Neural crest cell (in vitro differentiated cells): ENCODE results near the gene ARF1. TPM values are rescaled to one million over a fixed set of nuclear protein-coding genes. Genes with fewer than 3 reads are reported as not detected.

Experiments used
- DNase-seq: peaks from one replicate; pipeline ENCODE4 v3.0.0; 2021; ENCODE audit warnings: low read depth, mixed read lengths, low spot score
- H3K27ac Mint-ChIP-seq: one replicate; pipeline ENCODE4 v1.8.0; 2021; ENCODE audit warnings: mild to moderate bottlenecking, mixed read lengths; ENCODE audit not compliant: unreplicated experiment
- H3K27me3 Mint-ChIP-seq: 2 replicates; pipeline ENCODE4 v1.8.0; 2021; ENCODE audit warnings: low read depth, mild to moderate bottlenecking, mixed read lengths
- H3K36me3 Mint-ChIP-seq: 2 replicates; pipeline ENCODE4 v1.8.0; 2021; ENCODE audit warnings: low read depth, mild to moderate bottlenecking, mixed read lengths
- H3K4me1 Mint-ChIP-seq: 2 replicates; pipeline ENCODE4 v1.8.0; 2021; ENCODE audit warnings: mixed read lengths
- H3K4me3 Mint-ChIP-seq: one replicate; pipeline ENCODE4 v1.8.0; 2021; ENCODE audit warnings: mild to moderate bottlenecking, mixed read lengths
- H3K9me3 Mint-ChIP-seq: 2 replicates; pipeline ENCODE4 v1.8.0; 2021; ENCODE audit warnings: mixed read lengths
- total RNA-seq: library from RNA; stranded (reverse); gene quantifications from 2 replicates; pipeline ENCODE4 v1.2.1, GENCODE V29; 2021
- TF ChIP-seq, protein P1 (sequence below): fragments of 200-600 bp; sonication (generic); conservative IDR thresholded peaks from 2 replicates; pipeline ENCODE4 v1.5.0; 2021; ENCODE audit warnings: antibody characterized with exemption, mild to moderate bottlenecking

The ARF1 gene
- total RNA-seq, 1 donor from 2014 or later = 237 TPM

DNA sequence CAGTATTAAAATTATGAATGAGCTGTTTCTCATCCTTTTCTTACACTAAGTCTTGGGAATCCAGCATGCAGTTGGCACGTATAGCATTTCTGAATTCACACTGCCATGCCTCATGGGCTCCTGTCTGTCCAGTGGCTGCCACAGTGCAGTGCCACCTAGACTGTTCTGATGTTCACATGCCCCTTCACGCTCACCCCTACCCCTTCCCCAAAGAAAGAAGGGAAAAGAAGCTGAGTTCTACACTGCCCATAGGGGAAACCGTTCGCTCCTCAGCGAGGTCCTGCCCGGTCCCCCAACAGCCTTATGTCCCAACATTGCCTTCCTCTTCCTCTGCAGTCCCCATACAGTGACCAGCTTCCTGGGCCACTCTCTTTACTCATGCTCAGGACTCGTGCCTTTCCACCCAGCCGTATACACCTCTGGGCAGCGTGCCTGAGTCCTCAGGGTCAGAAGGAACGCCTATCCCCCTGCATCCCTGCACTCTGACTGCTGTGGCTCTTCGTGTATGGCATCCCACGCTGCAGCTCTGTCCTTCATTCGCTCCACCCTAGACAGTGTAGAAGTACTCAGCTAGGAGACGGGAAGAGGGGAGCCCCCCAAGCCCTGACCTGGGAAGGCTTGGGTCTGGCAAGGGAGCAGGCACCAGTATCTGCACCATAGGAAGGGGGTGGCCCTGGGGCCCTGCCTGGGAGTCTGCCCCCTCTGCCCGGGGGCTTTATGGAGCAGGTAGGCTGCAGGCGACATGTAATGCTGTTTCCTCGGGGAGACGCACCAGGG, 24.1 kb upstream of the ARF1 start:
- no peaks in the 10 kb centered on the region for H3K9me3 Mint-ChIP-seq
- no peak overlapping the region for H3K27ac Mint-ChIP-seq
- H3K4me1 Mint-ChIP-seq = peaks cover 4% of the 10 kb centered on the region
- H3K36me3 Mint-ChIP-seq = no peaks in the 10 kb centered on the region
- no peak overlapping the region for H3K4me3 Mint-ChIP-seq
- TF ChIP-seq, protein P1, sequence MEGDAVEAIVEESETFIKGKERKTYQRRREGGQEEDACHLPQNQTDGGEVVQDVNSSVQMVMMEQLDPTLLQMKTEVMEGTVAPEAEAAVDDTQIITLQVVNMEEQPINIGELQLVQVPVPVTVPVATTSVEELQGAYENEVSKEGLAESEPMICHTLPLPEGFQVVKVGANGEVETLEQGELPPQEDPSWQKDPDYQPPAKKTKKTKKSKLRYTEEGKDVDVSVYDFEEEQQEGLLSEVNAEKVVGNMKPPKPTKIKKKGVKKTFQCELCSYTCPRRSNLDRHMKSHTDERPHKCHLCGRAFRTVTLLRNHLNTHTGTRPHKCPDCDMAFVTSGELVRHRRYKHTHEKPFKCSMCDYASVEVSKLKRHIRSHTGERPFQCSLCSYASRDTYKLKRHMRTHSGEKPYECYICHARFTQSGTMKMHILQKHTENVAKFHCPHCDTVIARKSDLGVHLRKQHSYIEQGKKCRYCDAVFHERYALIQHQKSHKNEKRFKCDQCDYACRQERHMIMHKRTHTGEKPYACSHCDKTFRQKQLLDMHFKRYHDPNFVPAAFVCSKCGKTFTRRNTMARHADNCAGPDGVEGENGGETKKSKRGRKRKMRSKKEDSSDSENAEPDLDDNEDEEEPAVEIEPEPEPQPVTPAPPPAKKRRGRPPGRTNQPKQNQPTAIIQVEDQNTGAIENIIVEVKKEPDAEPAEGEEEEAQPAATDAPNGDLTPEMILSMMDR = no peak
- DNase-seq = no peak
- H3K27me3 Mint-ChIP-seq = peaks cover 84% of the 10 kb centered on the region

DNA sequence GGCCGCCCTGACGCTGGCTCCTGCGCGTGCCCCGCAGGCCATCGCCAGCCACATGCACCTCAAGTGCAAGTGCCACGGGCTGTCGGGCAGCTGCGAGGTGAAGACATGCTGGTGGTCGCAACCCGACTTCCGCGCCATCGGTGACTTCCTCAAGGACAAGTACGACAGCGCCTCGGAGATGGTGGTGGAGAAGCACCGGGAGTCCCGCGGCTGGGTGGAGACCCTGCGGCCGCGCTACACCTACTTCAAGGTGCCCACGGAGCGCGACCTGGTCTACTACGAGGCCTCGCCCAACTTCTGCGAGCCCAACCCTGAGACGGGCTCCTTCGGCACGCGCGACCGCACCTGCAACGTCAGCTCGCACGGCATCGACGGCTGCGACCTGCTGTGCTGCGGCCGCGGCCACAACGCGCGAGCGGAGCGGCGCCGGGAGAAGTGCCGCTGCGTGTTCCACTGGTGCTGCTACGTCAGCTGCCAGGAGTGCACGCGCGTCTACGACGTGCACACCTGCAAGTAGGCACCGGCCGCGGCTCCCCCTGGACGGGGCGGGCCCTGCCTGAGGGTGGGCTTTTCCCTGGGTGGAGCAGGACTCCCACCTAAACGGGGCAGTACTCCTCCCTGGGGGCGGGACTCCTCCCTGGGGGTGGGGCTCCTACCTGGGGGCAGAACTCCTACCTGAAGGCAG, 23.4 kb upstream of the ARF1 start:
- DNase-seq = no peak
- Mint-ChIP-seq H3K27ac (no peak overlapping the region), H3K36me3 (no peaks in the 10 kb centered on the region), H3K27me3 (peaks cover 78% of the 10 kb centered on the region), H3K9me3 (no peaks in the 10 kb centered on the region), H3K4me1 (peaks cover 4% of the 10 kb centered on the region), H3K4me3 (no peak overlapping the region)
- TF ChIP-seq, protein P1 = no peak

DNA sequence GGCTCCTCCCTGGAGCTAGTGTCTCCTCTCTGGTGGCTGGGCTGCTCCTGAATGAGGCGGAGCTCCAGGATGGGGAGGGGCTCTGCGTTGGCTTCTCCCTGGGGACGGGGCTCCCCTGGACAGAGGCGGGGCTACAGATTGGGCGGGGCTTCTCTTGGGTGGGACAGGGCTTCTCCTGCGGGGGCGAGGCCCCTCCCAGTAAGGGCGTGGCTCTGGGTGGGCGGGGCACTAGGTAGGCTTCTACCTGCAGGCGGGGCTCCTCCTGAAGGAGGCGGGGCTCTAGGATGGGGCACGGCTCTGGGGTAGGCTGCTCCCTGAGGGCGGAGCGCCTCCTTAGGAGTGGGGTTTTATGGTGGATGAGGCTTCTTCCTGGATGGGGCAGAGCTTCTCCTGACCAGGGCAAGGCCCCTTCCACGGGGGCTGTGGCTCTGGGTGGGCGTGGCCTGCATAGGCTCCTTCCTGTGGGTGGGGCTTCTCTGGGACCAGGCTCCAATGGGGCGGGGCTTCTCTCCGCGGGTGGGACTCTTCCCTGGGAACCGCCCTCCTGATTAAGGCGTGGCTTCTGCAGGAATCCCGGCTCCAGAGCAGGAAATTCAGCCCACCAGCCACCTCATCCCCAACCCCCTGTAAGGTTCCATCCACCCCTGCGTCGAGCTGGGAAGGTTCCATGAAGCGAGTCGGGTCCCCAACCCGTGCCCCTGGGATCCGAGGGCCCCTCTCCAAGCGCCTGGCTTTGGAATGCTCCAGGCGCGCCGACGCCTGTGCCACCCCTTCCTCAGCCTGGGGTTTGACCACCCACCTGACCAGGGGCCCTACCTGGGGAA, 22.7 kb upstream of the ARF1 start:
- Mint-ChIP-seq H3K4me3 (no peak overlapping the region), H3K27me3 (peaks cover 73% of the 10 kb centered on the region), H3K9me3 (no peaks in the 10 kb centered on the region)

DNA sequence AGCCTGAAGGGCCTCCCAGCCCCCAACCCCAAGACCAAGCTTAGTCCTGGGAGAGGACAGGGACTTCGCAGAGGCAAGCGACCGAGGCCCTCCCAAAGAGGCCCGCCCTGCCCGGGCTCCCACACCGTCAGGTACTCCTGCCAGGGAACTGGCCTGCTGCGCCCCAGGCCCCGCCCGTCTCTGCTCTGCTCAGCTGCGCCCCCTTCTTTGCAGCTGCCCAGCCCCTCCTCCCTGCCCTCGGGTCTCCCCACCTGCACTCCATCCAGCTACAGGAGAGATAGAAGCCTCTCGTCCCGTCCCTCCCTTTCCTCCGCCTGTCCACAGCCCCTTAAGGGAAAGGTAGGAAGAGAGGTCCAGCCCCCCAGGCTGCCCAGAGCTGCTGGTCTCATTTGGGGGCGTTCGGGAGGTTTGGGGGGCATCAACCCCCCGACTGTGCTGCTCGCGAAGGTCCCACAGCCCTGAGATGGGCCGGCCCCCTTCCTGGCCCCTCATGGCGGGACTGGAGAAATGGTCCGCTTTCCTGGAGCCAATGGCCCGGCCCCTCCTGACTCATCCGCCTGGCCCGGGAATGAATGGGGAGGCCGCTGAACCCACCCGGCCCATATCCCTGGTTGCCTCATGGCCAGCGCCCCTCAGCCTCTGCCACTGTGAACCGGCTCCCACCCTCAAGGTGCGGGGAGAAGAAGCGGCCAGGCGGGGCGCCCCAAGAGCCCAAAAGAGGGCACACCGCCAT, 21.9 kb upstream of the ARF1 start:
- TF ChIP-seq, protein P1 = no peak
- Mint-ChIP-seq H3K27ac (no peak overlapping the region), H3K27me3 (peaks cover 75% of the 10 kb centered on the region), H3K4me1 (peaks cover 4% of the 10 kb centered on the region), H3K36me3 (no peaks in the 10 kb centered on the region), H3K4me3 (no peak overlapping the region), H3K9me3 (no peaks in the 10 kb centered on the region)
- no peak for DNase-seq

More for the DNA sequence above, 22.7 kb upstream of the ARF1 start:
- peak; percentile 33 for DNase-seq
- Mint-ChIP-seq H3K4me1 (peaks cover 4% of the 10 kb centered on the region), H3K36me3 (no peaks in the 10 kb centered on the region), H3K27ac (no peak overlapping the region)
- TF ChIP-seq, protein P1 = no peak
